Sigmoid colon (tissue), 4 donors: ENCODE results near the gene SDR42E1.

Experiments
- EP300 ChIP-seq, 4 donors: sonication (generic); formaldehyde crosslinking; IDR thresholded peaks; one replicate each; pipeline ENCODE4 v1.6.1; 2017; ENCODE audit warnings: antibody characterized with exemption in 4 of 4
- TF ChIP-seq, protein P1 (sequence below), 4 experiments: fragments of 450-650 bp in 3 of 4; fragments of 200-600 bp in 1 of 4; IDR thresholded peaks; one replicate each; pipeline ENCODE4 v1.5.1; 2016 to 2019; ENCODE audit warnings: antibody characterized with exemption in 4 of 4, mild to moderate bottlenecking in 3 of 4, moderate library complexity in 2 of 4

DNA sequence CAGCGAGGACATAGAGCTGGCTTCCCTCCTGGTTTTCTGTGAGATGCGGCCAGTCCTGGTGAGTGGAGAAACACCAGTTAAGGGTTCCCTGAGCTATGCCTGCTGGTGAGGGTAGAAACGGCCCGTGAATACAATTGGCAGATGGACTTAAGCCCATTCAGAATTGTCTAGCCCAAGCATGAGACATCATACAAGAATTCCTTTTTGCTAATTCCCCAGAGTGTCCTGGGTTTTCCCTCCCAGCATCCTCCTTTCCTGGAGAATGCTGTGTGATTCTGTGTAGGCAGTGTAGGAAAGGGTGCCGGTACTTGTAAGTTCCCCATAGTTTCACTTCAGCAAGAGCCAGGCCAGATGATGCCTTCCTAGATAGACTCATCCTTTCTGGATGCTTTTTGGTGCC, 65.1 kb downstream of the SDR42E1 start:
- TF ChIP-seq, protein P1, sequence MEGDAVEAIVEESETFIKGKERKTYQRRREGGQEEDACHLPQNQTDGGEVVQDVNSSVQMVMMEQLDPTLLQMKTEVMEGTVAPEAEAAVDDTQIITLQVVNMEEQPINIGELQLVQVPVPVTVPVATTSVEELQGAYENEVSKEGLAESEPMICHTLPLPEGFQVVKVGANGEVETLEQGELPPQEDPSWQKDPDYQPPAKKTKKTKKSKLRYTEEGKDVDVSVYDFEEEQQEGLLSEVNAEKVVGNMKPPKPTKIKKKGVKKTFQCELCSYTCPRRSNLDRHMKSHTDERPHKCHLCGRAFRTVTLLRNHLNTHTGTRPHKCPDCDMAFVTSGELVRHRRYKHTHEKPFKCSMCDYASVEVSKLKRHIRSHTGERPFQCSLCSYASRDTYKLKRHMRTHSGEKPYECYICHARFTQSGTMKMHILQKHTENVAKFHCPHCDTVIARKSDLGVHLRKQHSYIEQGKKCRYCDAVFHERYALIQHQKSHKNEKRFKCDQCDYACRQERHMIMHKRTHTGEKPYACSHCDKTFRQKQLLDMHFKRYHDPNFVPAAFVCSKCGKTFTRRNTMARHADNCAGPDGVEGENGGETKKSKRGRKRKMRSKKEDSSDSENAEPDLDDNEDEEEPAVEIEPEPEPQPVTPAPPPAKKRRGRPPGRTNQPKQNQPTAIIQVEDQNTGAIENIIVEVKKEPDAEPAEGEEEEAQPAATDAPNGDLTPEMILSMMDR (IDR thresholded peaks at IDR 0.05): no peak
- TF ChIP-seq EP300 (IDR thresholded peaks at IDR 0.05): no peak
